ENCODE measurements around the gene CYP51A1. TPM values are rescaled to one million over a fixed set of nuclear protein-coding genes. Genes with fewer than 3 reads are reported as not detected.

The CYP51A1 gene
- total and polyA plus RNA-seq, 2 of the 13 experiments (the other 11 are each of a cell fraction or from before 2014, with no cell fraction given): 15.4 to 260 TPM

DNA sequence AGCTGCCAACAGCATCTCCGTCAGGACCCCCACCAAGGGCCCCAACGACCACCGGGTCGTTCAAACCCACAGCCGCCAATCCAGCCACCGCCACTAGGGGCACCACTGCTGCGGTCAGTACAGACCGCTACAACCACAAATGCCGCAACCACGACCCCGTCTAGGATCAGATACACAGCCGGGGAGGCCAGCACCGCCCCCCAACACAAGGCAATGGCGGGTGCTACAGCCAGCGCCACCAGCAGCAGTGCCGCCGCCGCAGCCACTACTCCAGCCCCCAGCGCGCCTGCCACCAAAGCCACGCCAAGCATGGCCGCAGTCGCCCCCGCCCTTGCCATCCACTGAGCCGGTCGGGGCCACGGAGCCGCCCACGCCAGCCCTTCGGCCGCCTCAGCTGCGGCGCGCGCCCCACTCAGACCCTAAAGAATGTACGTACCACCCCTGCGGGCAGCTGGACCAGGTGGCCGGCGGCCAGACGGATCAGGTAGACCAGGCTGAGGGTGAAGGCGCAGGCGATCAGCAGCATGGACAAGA, 473 bp downstream of the CYP51A1 start (continued):
- TF ChIP-seq GZF1 (CRISPR knock-in tag; IDR thresholded peaks at IDR 0.05) (0 out of 2 replicates have a peak, but pooled peaks have one; percentile 36), EED (CRISPR knock-in tag; IDR thresholded peaks at IDR 0.05) (peak; percentile 84), ZNF788 (CRISPR knock-in tag; IDR thresholded peaks at IDR 0.05; ENCODE audit: borderline replicate concordance) (peak; percentile 64; the same call in 1 of the 2 replicates), RBM39 (IDR thresholded peaks at IDR 0.05; ENCODE audit: low read depth, low read length, poor library complexity, severe bottlenecking) (no peak), ZNF382 (CRISPR knock-in tag; IDR thresholded peaks at IDR 0.05; ENCODE audit: borderline replicate concordance) (no peak)
- TF ChIP-seq, protein P1, sequence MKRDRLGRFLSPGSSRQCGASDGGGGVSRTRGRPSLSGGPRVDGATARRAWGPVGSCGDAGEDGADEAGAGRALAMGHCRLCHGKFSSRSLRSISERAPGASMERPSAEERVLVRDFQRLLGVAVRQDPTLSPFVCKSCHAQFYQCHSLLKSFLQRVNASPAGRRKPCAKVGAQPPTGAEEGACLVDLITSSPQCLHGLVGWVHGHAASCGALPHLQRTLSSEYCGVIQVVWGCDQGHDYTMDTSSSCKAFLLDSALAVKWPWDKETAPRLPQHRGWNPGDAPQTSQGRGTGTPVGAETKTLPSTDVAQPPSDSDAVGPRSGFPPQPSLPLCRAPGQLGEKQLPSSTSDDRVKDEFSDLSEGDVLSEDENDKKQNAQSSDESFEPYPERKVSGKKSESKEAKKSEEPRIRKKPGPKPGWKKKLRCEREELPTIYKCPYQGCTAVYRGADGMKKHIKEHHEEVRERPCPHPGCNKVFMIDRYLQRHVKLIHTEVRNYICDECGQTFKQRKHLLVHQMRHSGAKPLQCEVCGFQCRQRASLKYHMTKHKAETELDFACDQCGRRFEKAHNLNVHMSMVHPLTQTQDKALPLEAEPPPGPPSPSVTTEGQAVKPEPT (CRISPR knock-in tag; IDR thresholded peaks at IDR 0.05; ENCODE audit: low read depth): no peak; the same call in 1 of the 2 replicates
- TF ChIP-seq, protein P2, sequence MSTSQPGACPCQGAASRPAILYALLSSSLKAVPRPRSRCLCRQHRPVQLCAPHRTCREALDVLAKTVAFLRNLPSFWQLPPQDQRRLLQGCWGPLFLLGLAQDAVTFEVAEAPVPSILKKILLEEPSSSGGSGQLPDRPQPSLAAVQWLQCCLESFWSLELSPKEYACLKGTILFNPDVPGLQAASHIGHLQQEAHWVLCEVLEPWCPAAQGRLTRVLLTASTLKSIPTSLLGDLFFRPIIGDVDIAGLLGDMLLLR (CRISPR knock-in tag; IDR thresholded peaks at IDR 0.05): peak; percentile 60

DNA sequence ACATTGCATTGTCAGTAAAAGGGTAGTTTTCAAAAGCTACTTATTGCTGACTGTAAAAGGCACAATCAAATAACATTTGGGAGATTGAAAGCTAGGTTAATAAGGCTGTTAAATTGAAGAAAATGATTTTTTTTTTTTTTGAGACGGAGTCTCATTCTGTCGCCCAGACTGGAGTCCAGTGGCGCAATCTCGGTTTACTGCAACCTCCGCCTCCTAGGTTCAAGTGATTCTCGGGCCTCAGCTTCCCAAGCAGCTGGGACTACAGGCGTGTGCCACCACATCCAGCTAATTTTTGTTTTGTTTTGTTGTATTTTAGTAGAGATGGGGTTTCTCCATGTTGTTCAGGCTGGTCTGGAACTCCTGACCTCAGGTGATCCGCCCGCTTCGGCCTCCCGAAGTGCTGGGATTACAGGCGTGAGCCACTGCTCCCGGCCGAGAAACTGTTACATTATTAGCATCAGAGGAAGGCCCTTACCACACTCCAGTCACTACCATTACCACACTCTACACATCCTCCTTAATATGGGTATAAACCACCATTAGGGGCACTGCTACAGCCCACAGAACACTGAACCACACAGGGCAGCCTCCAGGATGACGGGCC, 1.0 kb downstream of the CYP51A1 start:
- H2AFZ ChIP-seq (ENCODE audit: low read length): no peak overlapping the region
- intact Hi-C loops (cut with micrococcal nuclease; ENCODE audit: unreplicated experiment) (loop anchor here (5.0 kb wide), 2 partner anchors 251 to 314 kb away; partner anchors contain the start of genes GATAD1 and MTERF1), in situ Hi-C loops (cut with HindIII; ENCODE audit: extremely low pct_ligation_motif_present, low pct_unique_long_range_greater_than_20kb) (no loop called here)
- FAIRE-seq (no peak), ATAC-seq (peak; percentile 47), DNase-seq (ENCODE audit: low spot score) (no peak)
- peaks cover 43% of the 10 kb centered on the region for H3K4me1 ChIP-seq (ENCODE audit: insufficient read depth, low read length)
- WGBS (ENCODE audit: low lambda C conversion rate): 1% methylated on average over 15 of the region's 15 CpGs
- ChIA-PET CTCF (ENCODE audit: low intra/inter-chr PET ratio, low total read pairs) (interaction anchor here (0.8 kb wide), 1 partner anchor 46 kb away, joined by 4 read pairs; the partner anchor contains the start of gene LRRD1), POLR2A (no interaction called here)
- no peaks in the 10 kb centered on the region; a peak in 1 of 5 replicates for H3K27me3 ChIP-seq (ENCODE audit: control insufficient read depth in 1 of 2, insufficient read depth in 2 of 2, low read length in 2 of 2)
- peak overlapping the region; percentile 98 for H3K4me2 ChIP-seq (ENCODE audit: low read depth, low read length)
- peak overlapping the region; percentile 94 for H3K9ac ChIP-seq (ENCODE audit: insufficient read depth, low read depth, low read length)
- H3K79me2 ChIP-seq (ENCODE audit: insufficient read depth, low read length): peaks cover 62% of the 10 kb centered on the region
- H4K20me1 ChIP-seq (ENCODE audit: insufficient read depth, low read length): peaks cover 47% of the 10 kb centered on the region
- peaks cover 6 to 33% of the 10 kb centered on the region in 2 experiments for H3K36me3 ChIP-seq (replicated peaks in 1 of 2; ENCODE audit: control insufficient read depth in 1 of 2, insufficient read depth in 2 of 2, low read length in 2 of 2)
- BruUV-seq (replicated peaks): no TSS peak
- peak overlapping the region; percentile 98 for H3K27ac ChIP-seq (ENCODE audit: extremely low read length, insufficient read depth, low read length)
- peak overlapping the region; percentile 95 to 100 (median 98) for H3K4me3 ChIP-seq (replicated peaks in 1 of 3; ENCODE audit: insufficient read depth in 1 of 3, low read depth in 2 of 3, low read length in 3 of 3)
- no peaks in the 10 kb centered on the region for H3K9me3 ChIP-seq (ENCODE audit: low read length)
- 0 out of 2 replicates have a peak, but pooled peaks have one; percentile 45 for TF ChIP-seq SNAPC2 (CRISPR knock-in tag; IDR thresholded peaks at IDR 0.05)
- no peak for TF ChIP-seq SSRP1 (CRISPR knock-in tag; IDR thresholded peaks at IDR 0.05)
- TF ChIP-seq HHEX (CRISPR knock-in tag; IDR thresholded peaks at IDR 0.05): no peak
- TF ChIP-seq, protein P3, sequence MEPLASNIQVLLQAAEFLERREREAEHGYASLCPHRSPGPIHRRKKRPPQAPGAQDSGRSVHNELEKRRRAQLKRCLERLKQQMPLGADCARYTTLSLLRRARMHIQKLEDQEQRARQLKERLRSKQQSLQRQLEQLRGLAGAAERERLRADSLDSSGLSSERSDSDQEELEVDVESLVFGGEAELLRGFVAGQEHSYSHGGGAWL (CRISPR knock-in tag; IDR thresholded peaks at IDR 0.05): no peak
- no peak for TF ChIP-seq TBX3 (IDR thresholded peaks at IDR 0.05; ENCODE audit: borderline replicate concordance)
- TF ChIP-seq GLI4 (CRISPR knock-in tag; IDR thresholded peaks at IDR 0.05; ENCODE audit: borderline replicate concordance): no peak
- no peak for TF ChIP-seq POLR2AphosphoS5 (IDR thresholded peaks at IDR 0.05; ENCODE audit: low read depth, low read length)
- TF ChIP-seq, protein P4, sequence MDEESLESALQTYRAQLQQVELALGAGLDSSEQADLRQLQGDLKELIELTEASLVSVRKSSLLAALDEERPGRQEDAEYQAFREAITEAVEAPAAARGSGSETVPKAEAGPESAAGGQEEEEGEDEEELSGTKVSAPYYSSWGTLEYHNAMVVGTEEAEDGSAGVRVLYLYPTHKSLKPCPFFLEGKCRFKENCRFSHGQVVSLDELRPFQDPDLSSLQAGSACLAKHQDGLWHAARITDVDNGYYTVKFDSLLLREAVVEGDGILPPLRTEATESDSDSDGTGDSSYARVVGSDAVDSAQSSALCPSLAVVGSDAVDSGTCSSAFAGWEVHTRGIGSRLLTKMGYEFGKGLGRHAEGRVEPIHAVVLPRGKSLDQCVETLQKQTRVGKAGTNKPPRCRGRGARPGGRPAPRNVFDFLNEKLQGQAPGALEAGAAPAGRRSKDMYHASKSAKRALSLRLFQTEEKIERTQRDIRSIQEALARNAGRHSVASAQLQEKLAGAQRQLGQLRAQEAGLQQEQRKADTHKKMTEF (CRISPR knock-in tag; IDR thresholded peaks at IDR 0.05): no peak
- no peak for TF ChIP-seq NBN (conservative IDR thresholded peaks at IDR 0.05)
- 0 out of 2 replicates have a peak, but pooled peaks have one; percentile 3 for TF ChIP-seq ZNF724P (CRISPR knock-in tag; IDR thresholded peaks at IDR 0.05; ENCODE audit: borderline replicate concordance)

Measured in HepG2 (cell line).